Stimulated activated naive CD8-positive, alpha-beta T cell treated with anti-CD3 and anti-CD28 coated beads, Interleukin-15, Interleukin-2, amounts not matched to agents 100 ng/mL and 50 ng/mL, for 24 hours (primary cell): ENCODE data around the gene GRIK3.
"Not testable (repeated sequence)": the region's sequence is repeated elsewhere in the genome, so short reads cannot be mapped to it uniquely, and the experiment has no call there.

Source experiments
- H3K27ac Mint-ChIP-seq: one replicate; pipeline ENCODE4 v1.8.0; 2021; ENCODE audit warnings: mild to moderate bottlenecking, mixed read lengths
- H3K27me3 Mint-ChIP-seq: one replicate; pipeline ENCODE4 v1.8.0; 2021; ENCODE audit warnings: mixed read lengths
- H3K36me3 Mint-ChIP-seq: one replicate; pipeline ENCODE4 v1.8.0; 2021; ENCODE audit warnings: low read depth, mixed read lengths
- H3K4me1 Mint-ChIP-seq: one replicate; pipeline ENCODE4 v1.8.0; 2021; ENCODE audit warnings: low read depth, mixed read lengths
- H3K4me3 Mint-ChIP-seq: one replicate; pipeline ENCODE4 v1.8.0; 2021; ENCODE audit warnings: mild to moderate bottlenecking, mixed read lengths
- H3K9me3 Mint-ChIP-seq: one replicate; pipeline ENCODE4 v1.8.0; 2021; ENCODE audit warnings: mixed read lengths

The GRIK3 gene

DNA sequence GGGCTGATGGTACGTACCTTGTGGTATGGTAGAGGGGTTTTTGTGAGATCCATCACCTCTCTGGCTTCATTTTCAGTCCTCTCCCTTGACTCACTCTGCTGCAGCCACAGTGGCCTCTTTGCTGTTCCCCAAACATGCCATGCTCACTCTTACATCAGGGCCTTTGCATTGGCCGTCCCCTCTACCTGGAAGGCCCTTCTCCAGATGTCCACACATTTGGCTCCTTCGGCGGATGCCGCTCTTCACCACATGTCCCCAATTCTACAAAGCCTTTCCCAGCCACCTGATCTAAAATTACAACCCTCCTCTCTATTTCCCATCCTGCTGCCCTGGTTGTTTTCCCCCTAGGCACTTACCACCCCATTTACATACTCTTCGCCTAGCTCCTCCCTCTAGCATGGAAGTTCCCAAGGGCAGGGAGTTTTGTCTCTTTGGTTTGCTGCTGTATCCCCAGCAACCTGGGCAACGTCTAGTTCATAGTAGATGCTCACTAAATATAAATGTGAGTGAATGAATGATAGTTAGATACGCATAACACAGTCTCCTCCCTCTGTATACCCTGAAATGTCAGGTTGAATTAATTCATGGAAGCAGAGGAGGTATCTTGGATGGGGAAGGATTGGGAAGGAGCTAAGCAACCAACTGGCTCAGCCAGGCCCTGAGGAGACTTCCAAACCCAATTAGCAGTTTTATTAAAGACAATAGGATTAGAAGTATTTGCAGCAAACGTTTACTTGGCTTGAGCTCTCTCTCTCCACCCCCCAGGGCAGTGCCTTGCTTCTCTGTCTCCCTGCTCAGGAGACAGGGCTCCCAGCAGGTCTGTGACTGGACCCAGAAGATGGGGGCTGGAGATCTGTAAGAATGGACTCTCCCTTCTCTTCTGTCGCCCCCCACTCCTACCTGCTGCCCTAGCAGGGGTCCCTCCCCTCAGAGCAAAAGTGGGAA lies 264.2 kb downstream of the GRIK3 start:
- Mint-ChIP-seq H3K4me1 (no peaks in the 10 kb centered on the region), H3K9me3 (no peaks in the 10 kb centered on the region), H3K27ac (no peak overlapping the region), H3K36me3 (no peaks in the 10 kb centered on the region), H3K4me3 (no peak overlapping the region), H3K27me3 (peaks cover 44% of the 10 kb centered on the region)

GRCh38 chr1:36768486-36769178 lies 265.7 kb downstream of the GRIK3 start:
- Mint-ChIP-seq H3K36me3 (no peaks in the 10 kb centered on the region), H3K27me3 (peaks cover 33% of the 10 kb centered on the region)

GRCh38 chr1:36767429-36767828 lies 266.9 kb downstream of the GRIK3 start:
- not testable (repeated sequence) for H3K4me1 Mint-ChIP-seq, H3K4me3 Mint-ChIP-seq, H3K27ac Mint-ChIP-seq, H3K36me3 Mint-ChIP-seq, H3K9me3 Mint-ChIP-seq
- H3K27me3 Mint-ChIP-seq = peaks cover 33% of the 10 kb centered on the region

More at GRCh38 chr1:36768486-36769178, 265.7 kb downstream of the GRIK3 start:
- no peak overlapping the region for H3K27ac Mint-ChIP-seq
- H3K4me1 Mint-ChIP-seq = no peaks in the 10 kb centered on the region
- no peak overlapping the region for H3K4me3 Mint-ChIP-seq
- no peaks in the 10 kb centered on the region for H3K9me3 Mint-ChIP-seq

GRCh38 chr1:36766481-36766880 lies 267.8 kb downstream of the GRIK3 start:
- H3K27ac Mint-ChIP-seq = no peak overlapping the region
- peaks cover 27% of the 10 kb centered on the region for H3K27me3 Mint-ChIP-seq
- no peak overlapping the region for H3K4me3 Mint-ChIP-seq
- no peaks in the 10 kb centered on the region for H3K36me3 Mint-ChIP-seq
- no peaks in the 10 kb centered on the region for H3K9me3 Mint-ChIP-seq
- no peaks in the 10 kb centered on the region for H3K4me1 Mint-ChIP-seq

- Mint-ChIP-seq H3K4me1 (no peaks in the 10 kb centered on the region), H3K9me3 (no peaks in the 10 kb centered on the region), H3K27ac (no peak overlapping the region), H3K4me3 (no peak overlapping the region), H3K27me3 (peaks cover 21% of the 10 kb centered on the region), H3K36me3 (no peaks in the 10 kb centered on the region)
These were observed 268.5 kb downstream of the GRIK3 start for GRCh38 chr1:36765785-36766300.

DNA sequence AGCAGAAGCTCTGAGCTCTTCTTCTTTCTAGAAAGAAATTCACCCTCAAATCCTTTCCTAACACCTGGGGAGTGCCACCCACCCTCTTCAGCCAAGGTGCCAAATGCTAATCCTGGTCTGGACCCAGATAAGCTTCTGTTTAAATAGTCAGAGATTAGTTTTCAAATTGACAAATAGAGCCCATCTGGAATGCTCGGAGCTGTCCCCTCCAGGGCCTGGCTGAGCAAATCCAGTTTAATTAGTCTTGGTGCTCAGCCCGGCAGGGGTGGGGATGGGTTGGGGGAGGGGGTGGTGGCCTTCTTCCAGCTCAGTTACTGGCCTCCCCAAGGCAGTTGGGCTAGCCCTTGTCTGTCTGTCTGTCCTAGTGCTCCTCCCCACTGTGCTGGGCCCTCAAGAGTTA lies 269.5 kb downstream of the GRIK3 start:
- H3K36me3 Mint-ChIP-seq = no peaks in the 10 kb centered on the region
- no peak overlapping the region for H3K27ac Mint-ChIP-seq
- no peaks in the 10 kb centered on the region for H3K9me3 Mint-ChIP-seq
- peaks cover 13% of the 10 kb centered on the region for H3K27me3 Mint-ChIP-seq
- no peaks in the 10 kb centered on the region for H3K4me1 Mint-ChIP-seq
- H3K4me3 Mint-ChIP-seq = no peak overlapping the region

GRCh38 chr1:36763771-36764170 lies 270.5 kb downstream of the GRIK3 start:
- Mint-ChIP-seq H3K36me3 (no peaks in the 10 kb centered on the region), H3K9me3 (no peaks in the 10 kb centered on the region), H3K4me3 (no peak overlapping the region), H3K27ac (no peak overlapping the region), H3K27me3 (peaks cover 6% of the 10 kb centered on the region), H3K4me1 (no peaks in the 10 kb centered on the region)

GRCh38 chr1:36762174-36762573 lies 272.1 kb downstream of the GRIK3 start:
- Mint-ChIP-seq H3K4me3 (no peak overlapping the region), H3K4me1 (no peaks in the 10 kb centered on the region), H3K27me3 (peaks cover 3% of the 10 kb centered on the region), H3K27ac (no peak overlapping the region), H3K9me3 (no peaks in the 10 kb centered on the region), H3K36me3 (no peaks in the 10 kb centered on the region)

GRCh38 chr1:36761113-36761512 lies 273.2 kb downstream of the GRIK3 start:
- Mint-ChIP-seq H3K4me1 (no peaks in the 10 kb centered on the region), H3K4me3 (no peak overlapping the region), H3K27me3 (peaks cover 1% of the 10 kb centered on the region), H3K36me3 (no peaks in the 10 kb centered on the region), H3K27ac (no peak overlapping the region), H3K9me3 (no peaks in the 10 kb centered on the region)

DNA sequence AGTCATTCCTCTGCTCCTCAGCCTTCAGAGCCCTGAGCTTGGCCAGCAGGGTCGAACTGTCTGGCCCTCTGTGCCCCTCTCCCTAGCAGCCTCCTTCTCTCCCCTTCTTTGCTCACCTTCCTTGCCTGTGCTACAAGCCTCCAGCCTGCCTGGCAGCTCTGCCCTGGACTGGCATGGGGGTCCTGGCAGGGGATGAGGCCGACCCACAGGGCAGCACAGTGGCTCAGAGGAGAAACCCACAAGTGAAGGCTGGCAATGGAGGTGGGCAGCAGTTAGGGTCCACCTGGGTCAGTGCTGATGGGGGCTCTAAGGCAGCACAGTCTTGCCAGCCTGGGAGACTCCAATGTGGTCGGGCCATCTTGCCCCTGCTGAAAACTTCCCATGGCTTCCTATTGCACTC lies 274.2 kb downstream of the GRIK3 start:
- Mint-ChIP-seq H3K4me3 (no peak overlapping the region), H3K9me3 (no peaks in the 10 kb centered on the region), H3K27me3 (no peaks in the 10 kb centered on the region), H3K36me3 (no peaks in the 10 kb centered on the region), H3K4me1 (no peaks in the 10 kb centered on the region), H3K27ac (no peak overlapping the region)

GRCh38 chr1:36759355-36759754 lies 275.0 kb downstream of the GRIK3 start:
- H3K36me3 Mint-ChIP-seq = no peaks in the 10 kb centered on the region
- no peaks in the 10 kb centered on the region for H3K4me1 Mint-ChIP-seq
- H3K27ac Mint-ChIP-seq = no peak overlapping the region
- no peaks in the 10 kb centered on the region for H3K9me3 Mint-ChIP-seq
- no peaks in the 10 kb centered on the region for H3K27me3 Mint-ChIP-seq
- no peak overlapping the region for H3K4me3 Mint-ChIP-seq

DNA sequence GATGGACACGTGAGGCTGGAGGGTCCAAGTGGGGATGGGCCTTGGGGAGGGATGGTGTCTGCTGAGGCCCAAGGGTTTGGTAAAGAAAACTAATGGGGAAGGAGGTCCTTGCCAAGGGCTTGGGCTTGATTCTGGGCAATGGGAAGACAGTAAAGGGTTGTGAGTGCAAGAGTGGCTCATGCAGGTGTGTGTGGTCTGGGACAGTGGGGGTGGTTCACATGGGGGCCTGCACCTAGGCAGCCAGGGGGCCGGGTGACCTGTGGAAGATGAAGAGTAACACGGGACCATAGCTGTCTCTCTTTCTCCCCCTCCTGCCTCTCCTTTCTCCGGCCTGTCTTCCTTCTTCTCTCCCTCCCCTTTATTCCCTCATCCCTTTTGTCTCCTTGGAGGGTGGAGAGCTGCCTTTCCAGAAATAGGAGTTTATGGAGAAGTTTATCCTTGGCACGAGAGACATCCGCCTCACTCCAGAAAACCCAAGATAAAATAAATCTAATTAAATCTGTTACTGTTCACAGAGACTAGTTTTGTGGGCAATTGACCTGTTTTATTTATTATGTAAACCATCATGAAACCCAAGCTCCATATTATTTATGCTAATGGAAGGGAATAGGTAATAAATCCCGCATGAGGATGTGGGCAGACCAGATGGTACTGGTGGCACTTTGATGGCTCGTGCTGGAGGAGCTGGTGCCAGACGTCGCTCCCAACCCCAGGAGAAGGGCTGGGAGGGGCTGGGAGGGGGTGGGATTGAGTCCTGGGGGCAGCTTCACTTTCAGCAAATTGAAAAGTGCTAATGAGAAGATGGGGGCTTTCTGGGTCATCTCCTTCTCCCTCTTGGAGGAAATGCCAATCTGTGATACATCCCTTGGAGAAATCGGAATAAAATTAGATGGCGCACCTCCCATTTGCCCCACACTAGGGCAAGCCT lies 278.7 kb downstream of the GRIK3 start:
- Mint-ChIP-seq H3K4me1 (no peaks in the 10 kb centered on the region), H3K27ac (no peak overlapping the region), H3K4me3 (no peak overlapping the region), H3K9me3 (no peaks in the 10 kb centered on the region), H3K27me3 (no peaks in the 10 kb centered on the region), H3K36me3 (no peaks in the 10 kb centered on the region)

DNA sequence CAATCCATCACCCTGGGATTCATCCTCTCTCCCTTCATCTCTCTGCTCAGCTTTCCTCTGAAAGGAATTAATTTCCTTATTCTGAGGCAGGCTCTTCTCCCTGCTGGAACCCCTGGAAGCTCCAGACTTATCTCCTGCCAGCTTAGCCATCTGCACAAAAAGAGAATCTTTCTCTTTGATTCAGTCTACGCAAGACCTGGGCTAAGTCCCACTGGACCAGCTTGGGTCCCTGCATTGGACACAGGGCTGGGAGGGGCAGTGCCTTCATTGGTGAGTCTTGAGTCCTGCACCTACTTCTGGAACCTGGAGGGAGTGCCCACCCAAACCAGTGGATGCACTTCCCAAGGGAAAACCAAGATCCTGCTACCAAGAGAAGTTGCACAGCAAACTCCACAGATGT lies 279.9 kb downstream of the GRIK3 start:
- Mint-ChIP-seq H3K9me3 (no peaks in the 10 kb centered on the region), H3K4me3 (no peak overlapping the region), H3K4me1 (no peaks in the 10 kb centered on the region)

DNA sequence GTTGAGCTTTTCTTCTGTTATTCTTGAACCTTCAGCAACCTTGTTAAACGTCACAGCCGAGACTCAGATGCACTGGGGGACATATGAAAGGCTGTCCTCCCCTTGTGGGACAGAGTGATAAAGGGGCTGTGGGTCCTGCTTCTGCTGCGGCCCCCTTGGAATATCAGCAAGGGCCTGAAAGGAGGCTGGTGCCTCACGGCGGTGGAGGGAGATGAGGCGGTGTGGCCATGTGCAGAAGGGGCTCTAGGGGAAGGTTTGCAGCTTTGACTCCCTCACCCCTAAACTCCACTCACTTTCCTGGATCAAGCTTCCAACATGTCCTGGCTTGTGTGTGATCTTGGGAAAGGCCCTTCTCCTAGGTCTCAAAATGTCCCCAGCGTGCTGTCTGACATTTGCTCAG lies 280.9 kb downstream of the GRIK3 start:
- Mint-ChIP-seq H3K27ac (no peak overlapping the region), H3K4me3 (no peak overlapping the region), H3K36me3 (no peaks in the 10 kb centered on the region), H3K9me3 (no peaks in the 10 kb centered on the region), H3K4me1 (no peaks in the 10 kb centered on the region), H3K27me3 (peaks cover 9% of the 10 kb centered on the region)

More for the DNA sequence above, 279.9 kb downstream of the GRIK3 start:
- no peak overlapping the region for H3K27ac Mint-ChIP-seq
- H3K36me3 Mint-ChIP-seq = no peaks in the 10 kb centered on the region
- H3K27me3 Mint-ChIP-seq = peaks cover 1% of the 10 kb centered on the region
